SK-N-MC (cell line): ENCODE data around the gene SERGEF.

Experiments
- EZH2 ChIP-seq: fragments of 200-600 bp; sonication (generic); IDR thresholded peaks from one replicate; pipeline ENCODE4 v1.6.1; 2017; ENCODE audit warnings: antibody characterized with exemption
- FOXP2 ChIP-seq: optimal IDR thresholded peaks from 2 replicates; pipeline ENCODE3; 2011; ENCODE audit warnings: mild to moderate bottlenecking, moderate library complexity; ENCODE audit not compliant: insufficient read depth; ENCODE audit errors: extremely low read length, control extremely low read depth
- POLR2AphosphoS5 ChIP-seq: IDR thresholded peaks from 2 replicates; pipeline ENCODE4 v1.6.1; 2012; ENCODE audit warnings: mild to moderate bottlenecking, low read depth, low read length, borderline replicate concordance

GRCh38 chr11:17991783-17992433, 20.9 kb downstream of the SERGEF start:
- TF ChIP-seq POLR2AphosphoS5 = no peak
- TF ChIP-seq EZH2 = no peak
- no peak for TF ChIP-seq FOXP2
